Activated naive CD4-positive, alpha-beta T cell (primary cell): Measurements from ENCODE around the gene ZNF831.

Source experiments
- DNase-seq, 4 experiments: peaks; one replicate each; lab custom pipeline; 2025; lab: John Stamatoyannopoulos, UW

Gene ZNF831

GRCh38 chr20:59179988-59180387 is 16.4 kb downstream of the ZNF831 start:
- no peak for DNase-seq

- DNase-seq, result no peak
Measured at GRCh38 chr20:59181936-59182335, 18.3 kb downstream of the ZNF831 start.

GRCh38 chr20:59182401-59183044 is 18.9 kb downstream of the ZNF831 start:
- no peak for DNase-seq

- DNase-seq, result no peak
Measured at GRCh38 chr20:59183751-59184150, 20.1 kb downstream of the ZNF831 start.

GRCh38 chr20:59184880-59185447 is 21.3 kb downstream of the ZNF831 start:
- no peak for DNase-seq

- DNase-seq, result no peak
Measured at GRCh38 chr20:59185809-59186208, 22.2 kb downstream of the ZNF831 start.

GRCh38 chr20:59190466-59190865 is 26.8 kb downstream of the ZNF831 start:
- no peak for DNase-seq

GRCh38 chr20:59191036-59191755 is 27.6 kb downstream of the ZNF831 start:
- no peak for DNase-seq

- no peak for DNase-seq
Measured at GRCh38 chr20:59191756-59192532, 28.3 kb downstream of the ZNF831 start.

GRCh38 chr20:59192533-59192896 is 28.9 kb downstream of the ZNF831 start:
- DNase-seq, result no peak

GRCh38 chr20:59193325-59193724 is 29.7 kb downstream of the ZNF831 start:
- no peak for DNase-seq

- no peak for DNase-seq
Measured at GRCh38 chr20:59194023-59194935, 30.7 kb downstream of the ZNF831 start.

GRCh38 chr20:59195316-59195993 is 31.8 kb downstream of the ZNF831 start:
- DNase-seq, result no peak

- DNase-seq, result no peak
Measured at GRCh38 chr20:59204165-59204894, 40.7 kb downstream of the ZNF831 start.

GRCh38 chr20:59205044-59205443 is 41.4 kb downstream of the ZNF831 start:
- no peak for DNase-seq

- no peak for DNase-seq
Measured at GRCh38 chr20:59207235-59207634, 43.6 kb downstream of the ZNF831 start.

- peak; percentile 29 to 74 (median 54) for DNase-seq
Measured at GRCh38 chr20:59207742-59208357, 44.2 kb downstream of the ZNF831 start.

GRCh38 chr20:59210186-59210585 is 46.6 kb downstream of the ZNF831 start:
- no peak for DNase-seq

GRCh38 chr20:59211208-59211765 is 47.7 kb downstream of the ZNF831 start:
- no peak for DNase-seq

- DNase-seq, result no peak
Measured at GRCh38 chr20:59214073-59214472, 50.5 kb downstream of the ZNF831 start.
